Upper lobe of left lung (tissue), 6 donors: Measurements from ENCODE around the gene PDK2. TPM values are rescaled to one million over a fixed set of nuclear protein-coding genes. Genes with fewer than 3 reads are reported as not detected.

Source experiments
- ATAC-seq, 2 donors: fragments of 200-7000 bp; cut with Tn5 transposase; one replicate each; pipeline ENCODE4 v1.9.1; 2022; ENCODE audit warnings: mild to moderate bottlenecking in 2 of 2, moderate library complexity in 2 of 2; ENCODE audit not compliant: low FRiP score in 2 of 2
- DNase-seq, 2 donors: peaks; one replicate each; pipeline ENCODE4 v3.0.0-alpha.2; 2019 to 2020
- H3K27ac ChIP-seq, 4 donors: fragments of 200-600 bp; sonication (generic); one replicate each; pipeline ENCODE4 v1.5.1; 2016 to 2019
- H3K27me3 ChIP-seq, 4 donors: fragments of 200-600 bp; sonication (generic); one replicate each; pipeline ENCODE4 v1.5.1; 2017 to 2019
- H3K36me3 ChIP-seq, 4 donors: fragments of 200-600 bp; sonication (generic); one replicate each; pipeline ENCODE4 v1.5.1; 2016 to 2019
- H3K4me1 ChIP-seq, 4 donors: fragments of 200-600 bp; sonication (generic); one replicate each; pipeline ENCODE4 v1.5.1; 2018 to 2019
- H3K4me3 ChIP-seq, 4 donors: fragments of 200-600 bp; sonication (generic); one replicate each; pipeline ENCODE4 v1.5.1; 2017 to 2019; ENCODE audit warnings: mild to moderate bottlenecking in 2 of 4, moderate library complexity in 1 of 4
- H3K9me3 ChIP-seq, 4 donors: fragments of 200-600 bp; sonication (generic); one replicate each; pipeline ENCODE4 v1.5.1; 2018 to 2019
- CTCF ChIP-seq, 6 experiments: fragments of 450-650 bp in 4 of 6; fragments of 200-600 bp in 2 of 6; sonication (generic) in 2 of 6; IDR thresholded peaks; one replicate each; pipeline ENCODE4 v1.5.1; 2016 to 2019; ENCODE audit warnings: antibody characterized with exemption in 6 of 6
- EP300 ChIP-seq, 4 donors: sonication (generic); formaldehyde crosslinking; IDR thresholded peaks; one replicate each; pipeline ENCODE4 v1.5.1; 2017; ENCODE audit warnings: antibody characterized with exemption in 4 of 4, control low read depth in 2 of 4
- POLR2A ChIP-seq, 4 donors: fragments of 450-650 bp; IDR thresholded peaks; one replicate each; pipeline ENCODE4 v1.5.1; 2016 to 2017; ENCODE audit warnings: antibody characterized with exemption in 4 of 4, mild to moderate bottlenecking in 2 of 4
- POLR2AphosphoS5 ChIP-seq, 2 donors: sonication (generic); formaldehyde crosslinking; IDR thresholded peaks; one replicate each; pipeline ENCODE4 v1.5.1; 2017; ENCODE audit warnings: antibody characterized with exemption in 2 of 2
- WGBS, 2 donors: methylation state at CpG; one replicate each; pipeline ENCODE4 v1.1.5; 2017 to 2018; 5-methylcytosine and 5-hydroxymethylcytosine counted together
- total RNA-seq, 6 donors: library from RNA; depleted of rRNA in 4 of 6; stranded (reverse); fragments of >200 nt in 4 of 6; gene quantifications; one replicate each; pipeline versions ENCODE4 v1.1.0 to v1.2.1, GENCODE V29; 2016 to 2021
- donor health status: DM: no; HTN: no; CAD: no; lungs with moderate emphysema.
- donor health status: DM: no; HTN: yes; CAD: no; lungs with severe emphysema.

PDK2 gene
- total RNA-seq, 6 donors from 2014 or later = 15.7 to 80.7 (median 34.9) TPM

GRCh38 chr17:50161023-50161910 lies 66.1 kb downstream of the PDK2 start:
- Histone ChIP-seq H3K4me3 (peak overlapping the region; percentile 45 to 60 (median 52)), H3K27ac (peak overlapping the region; percentile 38 to 82 (median 59))

More at GRCh38 chr17:50161023-50161910, 66.1 kb downstream of the PDK2 start:
- no peaks in the 10 kb centered on the region for H3K9me3 ChIP-seq
- H3K27me3 ChIP-seq = no peaks in the 10 kb centered on the region
- TF ChIP-seq POLR2AphosphoS5 (IDR thresholded peaks at IDR 0.05) (peak; percentile 55 to 77), EP300 (IDR thresholded peaks at IDR 0.05) (no peak), POLR2A (IDR thresholded peaks at IDR 0.05) (peak in 1 of 4 donors; percentile 36), CTCF (IDR thresholded peaks at IDR 0.05) (peak; percentile 93 to 99 (median 98))
- H3K4me1 ChIP-seq = peaks cover 12 to 15% (median 14%) of the 10 kb centered on the region in 4 donors
- DNase-seq = peak; percentile 94 to 98
- 1 to 2% methylated on average over 30 to 42 of the region's 53 CpGs for WGBS, 2 donors
- H3K36me3 ChIP-seq = no peaks in the 10 kb centered on the region
- peak; percentile 95 to 98 for ATAC-seq

Other genes starting within 250 kb of the PDK2 start
- not detected for gene TAC4, start 247.3 kb upstream of the PDK2 start, total RNA-seq
- gene DLX4, start 126.2 kb upstream of the PDK2 start, total RNA-seq = 10 to 100 TPM in 1 of 6 donors, 1 to 10 TPM in 4, under 1 TPM in 1; 0.61 to 12.7 (median 2.5) TPM
- gene DLX3, start 100.1 kb upstream of the PDK2 start, total RNA-seq = under 1 TPM in 4 of 6 donors, not detected in 2; 0.20 to 0.91 (median 0.54) TPM
- 100 to 1,000 TPM; 193 to 469 (median 350) TPM for gene ITGA3, start 39.2 kb upstream of the PDK2 start, total RNA-seq
- gene SAMD14, start 34.8 kb downstream of the PDK2 start, total RNA-seq = 10 to 100 TPM in 2 of 6 donors, 1 to 10 TPM in 3, under 1 TPM in 1; 0.49 to 16.8 (median 5.6) TPM
- 100 to 1,000 TPM in 1 of 6 donors, 10 to 100 TPM in 5; 37.5 to 121 (median 74.7) TPM for gene PPP1R9B, start 55.3 kb downstream of the PDK2 start, total RNA-seq
- gene SGCA, start 70.7 kb downstream of the PDK2 start, total RNA-seq = 10 to 100 TPM in 5 of 6 donors, 1 to 10 TPM in 1; 1.6 to 19.7 (median 14.1) TPM
- gene COL1A1, start 106.3 kb downstream of the PDK2 start, total RNA-seq = 100 to 1,000 TPM in 3 of 6 donors, 10 to 100 TPM in 3; 15.4 to 555 (median 117) TPM
- 10 to 100 TPM in 1 of 6 donors, 1 to 10 TPM in 5; 1.3 to 15.7 (median 3.8) TPM for gene TMEM92, start 179.1 kb downstream of the PDK2 start, total RNA-seq